Measurements from ENCODE around the gene PARVA. TPM values are rescaled to one million over a fixed set of nuclear protein-coding genes. Genes with fewer than 3 reads are reported as not detected.
A peak's percentile ranks its signal among the peaks of the same experiment; 100 is the strongest.
"Not testable (repeated sequence)": the region's sequence is repeated elsewhere in the genome, so short reads cannot be mapped to it uniquely, and the experiment has no call there.

Gene PARVA
- total RNA-seq, 2 experiments from 2014 or later, result 0.08 to 0.98 TPM

DNA sequence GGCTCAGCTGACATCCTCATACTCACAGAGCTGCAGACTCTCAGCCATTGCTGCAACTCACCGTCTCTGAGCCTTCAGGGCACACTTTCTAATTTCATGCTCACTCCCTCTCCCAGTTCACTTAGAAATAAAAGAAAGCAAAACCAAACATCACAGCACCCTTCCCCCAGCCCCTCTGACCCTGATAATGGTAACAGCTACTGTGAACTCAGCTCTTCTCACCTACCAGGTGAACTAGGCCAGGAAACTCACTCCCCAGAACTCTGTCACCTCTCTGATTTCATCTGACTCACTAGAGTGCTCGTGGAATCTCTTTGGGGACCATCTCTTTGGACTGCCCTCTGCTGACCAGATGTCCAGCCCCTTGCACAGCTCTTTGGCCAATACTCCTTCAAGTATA is 14.5 kb upstream of the PARVA start:
- Histone ChIP-seq H3K27me3 (ENCODE audit: control insufficient read depth in 1 of 2, insufficient read depth in 2 of 2, low read length in 2 of 2) (no peaks in the 10 kb centered on the region), H3K36me3 (ENCODE audit: insufficient read depth, low read length) (no peaks in the 10 kb centered on the region), H3K4me1 (ENCODE audit: insufficient read depth, low read length) (peaks cover 52% of the 10 kb centered on the region), H3K27ac (ENCODE audit: low read depth in 1 of 2, low read length in 2 of 2) (peak overlapping the region in 1 of 2 donors; percentile 56), H3K4me3 (ENCODE audit: low read length) (no peak overlapping the region), H3K9me3 (ENCODE audit: control insufficient read depth in 1 of 2, insufficient read depth in 1 of 2, low read length in 2 of 2) (peaks cover 0 to 12% of the 10 kb centered on the region in 2 experiments)
- Mint-ChIP-seq H3K27ac (peak overlapping the region; percentile 69), H3K4me3 (no peak overlapping the region), H3K36me3 (ENCODE audit: low read depth) (peaks cover 19% of the 10 kb centered on the region), H3K4me1 (ENCODE audit: low read depth) (peaks cover 82% of the 10 kb centered on the region), H3K27me3 (no peaks in the 10 kb centered on the region), H3K9me3 (peaks cover 14% of the 10 kb centered on the region)
- DNase-seq, result peak in 2 of 14 experiments; percentile 19 to 64
- TF ChIP-seq CTCF (IDR thresholded peaks at IDR 0.05), result no peak
- POLR2A ChIA-PET, result interaction anchor here (0.9 kb wide), 1 partner anchor 14 kb away, joined by 4 read pairs; the partner anchor contains the start of gene PARVA
- intact Hi-C loops (cut with DNase I, micrococcal nuclease), result loop anchor here in 1 of 2 experiments (5.0 kb wide), 1 partner anchor 1481 kb away; no protein-coding TSS in a partner anchor
- no peak for ATAC-seq (ENCODE audit: poor library complexity)
- CTCF ChIA-PET, result no interaction called here

- H3K4me1 ChIP-seq (ENCODE audit: insufficient read depth, low read length), result peaks cover 49% of the 10 kb centered on the region
- CTCF ChIA-PET, result no interaction called here
- Mint-ChIP-seq H3K4me1 (ENCODE audit: low read depth) (peaks cover 79% of the 10 kb centered on the region), H3K27me3 (no peaks in the 10 kb centered on the region), H3K27ac (peak overlapping the region; percentile 69), H3K4me3 (no peak overlapping the region), H3K9me3 (peaks cover 14% of the 10 kb centered on the region), H3K36me3 (ENCODE audit: low read depth) (peaks cover 24% of the 10 kb centered on the region)
- no peak overlapping the region for H3K4me3 ChIP-seq (ENCODE audit: low read length)
- no peak for DNase-seq
- no peaks in the 10 kb centered on the region for H3K36me3 ChIP-seq (ENCODE audit: insufficient read depth, low read length)
- POLR2A ChIA-PET, result interaction anchor here (0.9 kb wide), 1 partner anchor 14 kb away, joined by 4 read pairs; the partner anchor contains the start of gene PARVA
- no peaks in the 10 kb centered on the region for H3K27me3 ChIP-seq (ENCODE audit: control insufficient read depth in 1 of 2, insufficient read depth in 2 of 2, low read length in 2 of 2)
- peaks cover 0 to 12% of the 10 kb centered on the region in 2 experiments for H3K9me3 ChIP-seq (ENCODE audit: control insufficient read depth in 1 of 2, insufficient read depth in 1 of 2, low read length in 2 of 2)
- intact Hi-C loops (cut with DNase I, micrococcal nuclease), result loop anchor here in 1 of 2 experiments (5.0 kb wide), 1 partner anchor 1481 kb away; no protein-coding TSS in a partner anchor
- H3K27ac ChIP-seq (ENCODE audit: low read depth in 1 of 2, low read length in 2 of 2), result peak overlapping the region; percentile 2 to 56
- TF ChIP-seq CTCF (IDR thresholded peaks at IDR 0.05), result no peak
- no peak for ATAC-seq (ENCODE audit: poor library complexity)
Measured at GRCh38 chr11:12363373-12363772, 14.0 kb upstream of the PARVA start.

DNA sequence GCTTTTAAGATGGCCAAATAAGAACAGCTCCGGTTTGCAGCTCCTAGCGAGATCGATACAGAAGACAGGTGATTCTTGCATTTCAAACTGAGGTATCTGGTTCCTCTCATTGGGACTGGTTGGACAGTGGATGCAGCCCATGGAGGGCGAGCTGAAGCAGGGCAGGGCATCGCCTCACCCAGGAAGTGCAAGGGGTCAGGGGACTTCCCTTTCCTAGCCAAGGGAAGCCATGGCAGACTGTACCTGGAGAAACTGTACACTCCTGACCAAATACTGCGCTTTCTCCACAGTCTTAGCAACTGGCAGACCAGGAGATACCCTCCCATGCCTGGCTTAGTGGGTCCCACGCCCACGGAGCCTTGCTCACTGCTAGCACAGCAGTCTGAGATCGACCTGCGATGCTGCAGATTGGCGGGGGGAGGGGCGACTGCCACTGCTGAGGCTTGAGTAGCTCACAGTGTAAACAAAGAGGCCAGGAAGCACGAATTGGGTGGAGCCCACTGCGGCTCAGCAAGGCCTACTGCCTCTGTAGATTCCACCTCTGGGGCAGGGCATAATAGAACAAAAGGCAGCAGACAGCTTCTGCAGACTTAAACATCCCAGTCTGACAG is 11.3 kb upstream of the PARVA start:
- H3K4me1 Mint-ChIP-seq (ENCODE audit: low read depth), result peaks cover 70% of the 10 kb centered on the region
- H3K36me3 ChIP-seq (ENCODE audit: insufficient read depth, low read length); H3K27me3 Mint-ChIP-seq; H3K27me3 ChIP-seq (ENCODE audit: control insufficient read depth in 1 of 2, insufficient read depth in 2 of 2, low read length in 2 of 2); intact Hi-C loops (cut with DNase I, micrococcal nuclease): not testable (repeated sequence)
- peaks cover 47% of the 10 kb centered on the region for H3K4me1 ChIP-seq (ENCODE audit: insufficient read depth, low read length)
- peak overlapping the region; percentile 29 to 49 for H3K27ac ChIP-seq (ENCODE audit: low read depth in 1 of 2, low read length in 2 of 2)
- ChIA-PET CTCF (interaction anchor here (1.3 kb wide), 1 partner anchor 35 kb away, joined by 4 read pairs; no protein-coding TSS in a partner anchor), POLR2A (interaction anchor here (0.7 to 2.7 kb wide), 6 partner anchors 9 to 232 kb away, joined by 3 to 20 read pairs (median 6); partner anchors contain the start of gene PARVA)
- ATAC-seq (ENCODE audit: poor library complexity) (peak; percentile 95), DNase-seq (peak; percentile 43 to 82 (median 70))
- peaks cover 28% of the 10 kb centered on the region for H3K36me3 Mint-ChIP-seq (ENCODE audit: low read depth)
- H3K9me3 ChIP-seq (ENCODE audit: control insufficient read depth in 1 of 2, insufficient read depth in 1 of 2, low read length in 2 of 2), result peaks cover 0 to 12% of the 10 kb centered on the region in 2 experiments
- H3K9me3 Mint-ChIP-seq, result peaks cover 14% of the 10 kb centered on the region
- H3K4me3 ChIP-seq (ENCODE audit: low read length), result peak overlapping the region; percentile 8
- peak overlapping the region; percentile 96 for H3K27ac Mint-ChIP-seq
- H3K4me3 Mint-ChIP-seq, result peak overlapping the region; percentile 50

- Histone ChIP-seq H3K4me1 (ENCODE audit: insufficient read depth, low read length) (peaks cover 45% of the 10 kb centered on the region), H3K9me3 (ENCODE audit: control insufficient read depth in 1 of 2, insufficient read depth in 1 of 2, low read length in 2 of 2) (peaks cover 0 to 12% of the 10 kb centered on the region in 2 experiments)
- POLR2A ChIA-PET, result interaction anchor here (1.9 to 2.7 kb wide), 3 partner anchors 9 to 36 kb away, joined by 9 to 20 read pairs (median 11); partner anchors contain the start of gene PARVA
- Mint-ChIP-seq H3K36me3 (ENCODE audit: low read depth) (peaks cover 28% of the 10 kb centered on the region), H3K4me3 (peak overlapping the region; percentile 60), H3K4me1 (ENCODE audit: low read depth) (peaks cover 60% of the 10 kb centered on the region), H3K9me3 (peaks cover 14% of the 10 kb centered on the region), H3K27ac (peak overlapping the region; percentile 96)
- intact Hi-C loops (cut with DNase I, micrococcal nuclease); H3K27ac ChIP-seq (ENCODE audit: low read depth in 1 of 2, low read length in 2 of 2); H3K4me3 ChIP-seq (ENCODE audit: low read length); H3K36me3 ChIP-seq (ENCODE audit: insufficient read depth, low read length); ATAC-seq (ENCODE audit: poor library complexity); H3K27me3 ChIP-seq (ENCODE audit: control insufficient read depth in 1 of 2, insufficient read depth in 2 of 2, low read length in 2 of 2); DNase-seq; H3K27me3 Mint-ChIP-seq: not testable (repeated sequence)
- CTCF ChIA-PET, result interaction anchor here (1.3 kb wide), 1 partner anchor 36 kb away, joined by 4 read pairs; no protein-coding TSS in a partner anchor
Measured at GRCh38 chr11:12367057-12367456, 10.3 kb upstream of the PARVA start.

All from CD4-positive, alpha-beta T cell (primary cell).